Keratinocyte (primary cell): Measurements from ENCODE around the gene TBRG4. TPM values are rescaled to one million over a fixed set of nuclear protein-coding genes. Genes with fewer than 3 reads are reported as not detected.

ENCODE experiments used
- DNase-seq: peaks from one replicate; pipeline ENCODE4 v3.0.0-alpha.2; 2011; ENCODE audit warnings: low read depth, missing footprints, low spot score
- FAIRE-seq: peaks from 2 replicates; lab custom pipeline; 2011; peaks lifted over from hg19 to GRCh38; lab: Jason Lieb, UNC
- H2AFZ ChIP-seq: 2 replicates; pipeline ENCODE4 v1.6.0; 2012; ENCODE audit warnings: low read length, control low read depth, inconsistent platforms; ENCODE audit not compliant: control insufficient read depth
- H3K27ac ChIP-seq: 2 replicates; pipeline ENCODE4 v1.5.1; 2011; ENCODE audit warnings: low read length; ENCODE audit not compliant: control insufficient read depth, insufficient read depth
- H3K27me3 ChIP-seq: 3 replicates; pipeline ENCODE4 v1.6.0; 2011; ENCODE audit warnings: low read length; ENCODE audit not compliant: control insufficient read depth, insufficient read depth; ENCODE audit errors: extremely low read depth
- H3K36me3 ChIP-seq, 2 experiments: 2 replicates in 1 of 2; 3 replicates in 1 of 2; pipeline ENCODE4 v1.5.1; 2011; ENCODE audit warnings: low read length in 2 of 2, mild to moderate bottlenecking in 1 of 2; ENCODE audit not compliant: control insufficient read depth in 2 of 2, insufficient read depth in 2 of 2; ENCODE audit errors: extremely low read depth in 1 of 2
- H3K4me1 ChIP-seq: 3 replicates; pipeline ENCODE4 v1.5.1; 2011; ENCODE audit warnings: low read length; ENCODE audit not compliant: control insufficient read depth, insufficient read depth; ENCODE audit errors: extremely low read depth
- H3K4me2 ChIP-seq: 3 replicates; pipeline ENCODE4 v1.6.0; 2011; ENCODE audit warnings: low read depth, low read length; ENCODE audit not compliant: control insufficient read depth, insufficient read depth; ENCODE audit errors: extremely low read depth
- H3K4me3 ChIP-seq, 3 experiments: fragments of 200-600 bp in 1 of 3; sonication (generic) in 1 of 3; 2 replicates in 2 of 3; 3 replicates in 1 of 3; pipeline ENCODE4 v1.5.1; 2011 to 2016; ENCODE audit warnings: low read length in 3 of 3, mild to moderate bottlenecking in 3 of 3, control low read depth in 2 of 3, inconsistent platforms in 1 of 3, low read depth in 1 of 3, mixed read lengths in 1 of 3, mixed run types in 1 of 3, moderate library complexity in 1 of 3; ENCODE audit not compliant: control insufficient read depth in 2 of 3, insufficient read depth in 2 of 3; ENCODE audit errors: extremely low read depth in 1 of 3
- H3K79me2 ChIP-seq: 2 replicates; pipeline ENCODE4 v1.6.0; 2012; ENCODE audit warnings: low read length; ENCODE audit not compliant: control insufficient read depth, insufficient read depth
- H3K9ac ChIP-seq: 3 replicates; pipeline ENCODE4 v1.6.0; 2011; ENCODE audit warnings: low read length; ENCODE audit not compliant: control insufficient read depth, insufficient read depth; ENCODE audit errors: extremely low read depth
- H3K9me1 ChIP-seq: 3 replicates; pipeline ENCODE4 v1.6.0; 2011; ENCODE audit warnings: low read length; ENCODE audit not compliant: control insufficient read depth, insufficient read depth; ENCODE audit errors: extremely low read depth
- H3K9me3 ChIP-seq: 2 replicates; pipeline ENCODE4 v1.5.1; 2012; ENCODE audit warnings: low read depth, low read length; ENCODE audit not compliant: control insufficient read depth
- H4K20me1 ChIP-seq: 3 replicates; pipeline ENCODE4 v1.6.0; 2011; ENCODE audit warnings: low read length; ENCODE audit not compliant: control insufficient read depth, insufficient read depth; ENCODE audit errors: extremely low read depth
- EZH2 ChIP-seq: IDR thresholded peaks from one replicate; pipeline ENCODE4 v1.6.1; 2012; ENCODE audit warnings: inconsistent platforms, mild to moderate bottlenecking, low read length, moderate library complexity
- dilution Hi-C: fragments of 300-500 bp; cut with MboI; formaldehyde crosslinking; loops from one replicate; pipeline ENCODE4 v1.7.0; 2020; ENCODE audit warnings: low sequenced_read_pairs; ENCODE audit not compliant: extremely low pct_ligation_motif_present
- polyA plus RNA-seq, 5 experiments: library from polyadenylated mRNA; depleted of rRNA in 3 of 5; stranded (reverse) in 3 of 5; stranded (forward) in 1 of 5; unstranded in 1 of 5; fragments of >200 nt; gene quantifications; 1 replicate in 1 of 5; 2 replicates in 3 of 5; 3 replicates in 1 of 5; pipeline versions ENCODE4 v1.2.1 to v1.2.3, GENCODE V29; 2011 to 2012; ENCODE audit warnings: missing spikeins in 2 of 5, low read depth in 1 of 5, low replicate concordance in 1 of 5
- TF ChIP-seq, protein P1 (sequence below), 3 experiments: IDR thresholded peaks in 1 of 3; conservative IDR thresholded peaks in 1 of 3; optimal IDR thresholded peaks in 1 of 3; 2 replicates in 2 of 3; 3 replicates in 1 of 3; pipeline versions ENCODE3 to v1.5.1; 2011; ENCODE audit warnings: low read length in 3 of 3, mild to moderate bottlenecking in 3 of 3, moderate library complexity in 2 of 3, control low read depth in 1 of 3, inconsistent platforms in 1 of 3; ENCODE audit not compliant: insufficient read depth in 2 of 3; ENCODE audit errors: extremely low read depth in 1 of 3

The TBRG4 gene
- polyA plus RNA-seq, 1 donor (not counting 4 experiments of a cell fraction or from before 2014, with no cell fraction given), result 90.5 TPM

DNA sequence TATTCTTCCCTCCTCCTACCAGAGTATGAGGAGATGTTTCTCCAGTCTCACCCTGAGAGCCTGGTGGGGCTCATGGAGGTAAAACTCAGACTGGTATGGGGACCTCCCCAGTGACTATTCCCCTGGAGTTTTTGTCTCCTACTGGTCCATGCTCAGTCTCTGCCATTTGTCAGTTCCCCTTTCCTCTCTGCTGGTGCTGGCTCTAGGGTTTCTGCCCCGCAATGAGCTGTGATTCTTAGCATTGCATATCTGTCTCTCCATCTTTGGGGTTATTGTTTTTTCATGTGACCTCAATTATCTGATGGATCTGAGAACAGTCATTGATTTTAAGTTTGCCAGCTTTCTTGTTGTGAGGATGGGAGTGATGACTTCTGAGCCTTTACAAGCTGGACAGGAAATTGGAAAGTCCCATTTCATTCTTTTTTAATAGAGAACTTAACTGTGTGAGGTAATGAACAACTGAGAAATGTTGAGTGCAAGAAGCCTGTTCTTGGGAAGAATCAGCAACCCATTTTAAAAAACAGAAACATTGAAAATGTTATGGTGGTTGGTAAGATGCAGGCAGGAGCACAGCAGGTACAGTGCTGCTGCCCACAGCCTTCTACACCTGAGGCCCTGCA lies 49.6 kb downstream of the TBRG4 start:
- Histone ChIP-seq H3K9me3 (no peaks in the 10 kb centered on the region), H3K79me2 (peaks cover 45% of the 10 kb centered on the region), H3K27ac (no peak overlapping the region), H4K20me1 (no peaks in the 10 kb centered on the region), H3K36me3 (peaks cover 12 to 25% of the 10 kb centered on the region in 2 experiments), H2AFZ (no peak overlapping the region), H3K4me3 (no peak overlapping the region), H3K4me2 (no peak overlapping the region), H3K9me1 (no peaks in the 10 kb centered on the region), H3K27me3 (no peaks in the 10 kb centered on the region), H3K9ac (no peak overlapping the region), H3K4me1 (no peaks in the 10 kb centered on the region)
- no peak for TF ChIP-seq EZH2
- TF ChIP-seq, protein P1, sequence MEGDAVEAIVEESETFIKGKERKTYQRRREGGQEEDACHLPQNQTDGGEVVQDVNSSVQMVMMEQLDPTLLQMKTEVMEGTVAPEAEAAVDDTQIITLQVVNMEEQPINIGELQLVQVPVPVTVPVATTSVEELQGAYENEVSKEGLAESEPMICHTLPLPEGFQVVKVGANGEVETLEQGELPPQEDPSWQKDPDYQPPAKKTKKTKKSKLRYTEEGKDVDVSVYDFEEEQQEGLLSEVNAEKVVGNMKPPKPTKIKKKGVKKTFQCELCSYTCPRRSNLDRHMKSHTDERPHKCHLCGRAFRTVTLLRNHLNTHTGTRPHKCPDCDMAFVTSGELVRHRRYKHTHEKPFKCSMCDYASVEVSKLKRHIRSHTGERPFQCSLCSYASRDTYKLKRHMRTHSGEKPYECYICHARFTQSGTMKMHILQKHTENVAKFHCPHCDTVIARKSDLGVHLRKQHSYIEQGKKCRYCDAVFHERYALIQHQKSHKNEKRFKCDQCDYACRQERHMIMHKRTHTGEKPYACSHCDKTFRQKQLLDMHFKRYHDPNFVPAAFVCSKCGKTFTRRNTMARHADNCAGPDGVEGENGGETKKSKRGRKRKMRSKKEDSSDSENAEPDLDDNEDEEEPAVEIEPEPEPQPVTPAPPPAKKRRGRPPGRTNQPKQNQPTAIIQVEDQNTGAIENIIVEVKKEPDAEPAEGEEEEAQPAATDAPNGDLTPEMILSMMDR (optimal IDR thresholded peaks at IDR 0.05 in 1 of 3, IDR thresholded peaks at IDR 0.05 in 1 of 3, conservative IDR thresholded peaks at IDR 0.05 in 1 of 3; ENCODE audit: extremely low read depth in 1 of 3, insufficient read depth in 2 of 3, low read length in 3 of 3), result no peak
- DNase-seq (no peak), FAIRE-seq (no peak)
- dilution Hi-C loops, result no loop called here

GRCh38 chr7:45061352-45061751 lies 50.1 kb downstream of the TBRG4 start:
- no peak overlapping the region for H3K4me2 ChIP-seq
- no peaks in the 10 kb centered on the region for H3K27me3 ChIP-seq
- H2AFZ ChIP-seq, result no peak overlapping the region
- peaks cover 10 to 25% of the 10 kb centered on the region in 2 experiments for H3K36me3 ChIP-seq
- DNase-seq (no peak), FAIRE-seq (no peak)
- dilution Hi-C loops, result no loop called here
- no peaks in the 10 kb centered on the region for H4K20me1 ChIP-seq
- no peak overlapping the region for H3K27ac ChIP-seq
- H3K9me3 ChIP-seq, result no peaks in the 10 kb centered on the region
- peaks cover 47% of the 10 kb centered on the region for H3K79me2 ChIP-seq
- H3K4me3 ChIP-seq, result no peak overlapping the region
- TF ChIP-seq EZH2, result no peak
- TF ChIP-seq, protein P1 (optimal IDR thresholded peaks at IDR 0.05 in 1 of 3, IDR thresholded peaks at IDR 0.05 in 1 of 3, conservative IDR thresholded peaks at IDR 0.05 in 1 of 3; ENCODE audit: extremely low read depth in 1 of 3, insufficient read depth in 2 of 3, low read length in 3 of 3), result no peak
- H3K9me1 ChIP-seq, result no peaks in the 10 kb centered on the region
- H3K4me1 ChIP-seq, result no peaks in the 10 kb centered on the region
- no peak overlapping the region for H3K9ac ChIP-seq
